HepG2 (cell line): ENCODE data around the gene DPEP3. TPM values are rescaled to one million over a fixed set of nuclear protein-coding genes. Genes with fewer than 3 reads are reported as not detected.

ENCODE experiments used
- ELF4 ChIP-seq: sonication (generic); formaldehyde crosslinking; IDR thresholded peaks from 2 replicates; pipeline ENCODE4 v1.5.0; 2020; ENCODE audit warnings: missing genetic modification reagents, mild to moderate bottlenecking, moderate library complexity, borderline replicate concordance
- ETV6 ChIP-seq: sonication (generic); formaldehyde crosslinking; conservative IDR thresholded peaks from 2 replicates; pipeline ENCODE4 v1.4.0; 2020; ENCODE audit warnings: missing genetic modification reagents
- HOXA7 ChIP-seq: sonication (generic); formaldehyde crosslinking; IDR thresholded peaks from 2 replicates; pipeline ENCODE4 v1.8.1; 2022; ENCODE audit warnings: mild to moderate bottlenecking, missing genetic modification reagents, moderate library complexity
- JARID2 ChIP-seq: sonication (generic); formaldehyde crosslinking; IDR thresholded peaks from 2 replicates; pipeline ENCODE4 v1.8.1; 2023; ENCODE audit warnings: missing genetic modification reagents, inconsistent platforms; ENCODE audit not compliant: insufficient replicate concordance
- JUNB ChIP-seq: sonication (generic); formaldehyde crosslinking; IDR thresholded peaks from 2 replicates; pipeline ENCODE4 v1.8.0; 2022; ENCODE audit warnings: missing genetic modification reagents, mild to moderate bottlenecking, borderline replicate concordance
- KAT7 ChIP-seq: IDR thresholded peaks from 2 replicates; pipeline ENCODE4 v1.6.1; 2018; ENCODE audit warnings: borderline replicate concordance, missing compliant biosample characterization
- KMT2B ChIP-seq: IDR thresholded peaks from 2 replicates; pipeline ENCODE4 v1.6.1; 2016; ENCODE audit warnings: missing genetic modification reagents, missing compliant biosample characterization
- LCORL ChIP-seq, 2 experiments: fragments of 450-650 bp in 1 of 2; sonication (generic) in 1 of 2; formaldehyde crosslinking in 1 of 2; IDR thresholded peaks; 2 replicates each; pipeline versions ENCODE4 v1.5.0 to v1.6.1; 2017 to 2020; ENCODE audit warnings: antibody characterized with exemption in 1 of 2, missing genetic modification reagents in 1 of 2
- MTF1 ChIP-seq: sonication (generic); formaldehyde crosslinking; IDR thresholded peaks from 2 replicates; pipeline ENCODE4 v1.5.0; 2020; ENCODE audit warnings: missing genetic modification reagents
- SAP130 ChIP-seq: IDR thresholded peaks from 2 replicates; pipeline ENCODE4 v1.6.1; 2016; ENCODE audit warnings: low read depth
- SMAD3 ChIP-seq: sonication (generic); formaldehyde crosslinking; IDR thresholded peaks from 2 replicates; pipeline ENCODE4 v1.4.0; 2020; ENCODE audit warnings: missing genetic modification reagents
- SNAI1 ChIP-seq: sonication (generic); formaldehyde crosslinking; IDR thresholded peaks from 2 replicates; pipeline ENCODE4 v1.5.0; 2020; ENCODE audit warnings: mild to moderate bottlenecking, missing genetic modification reagents, borderline replicate concordance
- SNAPC4 ChIP-seq: sonication (generic); formaldehyde crosslinking; IDR thresholded peaks from 2 replicates; pipeline ENCODE4 v1.4.0; 2020; ENCODE audit warnings: mild to moderate bottlenecking, missing genetic modification reagents
- SSRP1 ChIP-seq: IDR thresholded peaks from 2 replicates; pipeline ENCODE4 v1.6.1; 2016; ENCODE audit warnings: control low read depth
- TSC22D2 ChIP-seq: sonication (generic); formaldehyde crosslinking; IDR thresholded peaks from 2 replicates; pipeline ENCODE4 v1.5.1; 2020; ENCODE audit warnings: missing genetic modification reagents, mild to moderate bottlenecking, borderline replicate concordance
- ZFP36L1 ChIP-seq: sonication (generic); formaldehyde crosslinking; IDR thresholded peaks from 2 replicates; pipeline ENCODE4 v1.8.0; 2022; ENCODE audit warnings: mild to moderate bottlenecking, missing genetic modification reagents, moderate library complexity
- ZNF33B ChIP-seq: sonication (generic); formaldehyde crosslinking; IDR thresholded peaks from 2 replicates; pipeline ENCODE4 v1.5.1; 2020; ENCODE audit warnings: mild to moderate bottlenecking, missing genetic modification reagents
- ZNF460 ChIP-seq: sonication (generic); formaldehyde crosslinking; IDR thresholded peaks from 2 replicates; pipeline ENCODE4 v1.5.1; 2020; ENCODE audit warnings: missing genetic modification reagents, mild to moderate bottlenecking, borderline replicate concordance
- ZNF549 ChIP-seq: sonication (generic); formaldehyde crosslinking; IDR thresholded peaks from 2 replicates; pipeline ENCODE4 v1.5.0; 2020; ENCODE audit warnings: missing genetic modification reagents
- ZNF644 ChIP-seq: IDR thresholded peaks from 2 replicates; pipeline ENCODE4 v1.6.1; 2016; ENCODE audit warnings: low read depth
- ZNF879 ChIP-seq: sonication (generic); formaldehyde crosslinking; IDR thresholded peaks from 2 replicates; pipeline ENCODE4 v1.8.1; 2023; ENCODE audit warnings: missing genetic modification reagents
- polyA plus RNA-seq, 8 experiments: library from polyadenylated mRNA; depleted of rRNA in 3 of 8; stranded (reverse) in 7 of 8; unstranded in 1 of 8; fragments of >200 nt; fragmentation: Illumina TruSeq in 4 of 8; extraction: Trizol in 4 of 8; gene quantifications; 2 replicates each; pipeline versions ENCODE4 v1.2.1 to v1.2.3, GENCODE V29; 2011 to 2016; ENCODE audit warnings: low read depth in 4 of 8, missing spikeins in 1 of 8, mixed read lengths in 1 of 8; ENCODE audit not compliant: insufficient read depth in 1 of 8
- total RNA-seq, 5 experiments: library from RNA; depleted of rRNA; stranded (reverse); fragments of >200 nt; fragmentation: Illumina TruSeq; extraction: Trizol; gene quantifications; 2 replicates each; pipeline ENCODE4 v1.2.3, GENCODE V29; 2016; ENCODE audit warnings: low read depth in 1 of 5
- TF ChIP-seq, protein P1 (sequence below): IDR thresholded peaks from 2 replicates; pipeline ENCODE4 v1.6.1; 2016
- TF ChIP-seq, protein P2 (sequence below): conservative IDR thresholded peaks from 2 replicates; pipeline ENCODE4 v1.6.1; 2018; ENCODE audit warnings: missing genetic modification reagents

The DPEP3 gene
- total and polyA plus RNA-seq, 2 of the 13 experiments (the other 11 are each of a cell fraction or from before 2014, with no cell fraction given), result not detected

DNA sequence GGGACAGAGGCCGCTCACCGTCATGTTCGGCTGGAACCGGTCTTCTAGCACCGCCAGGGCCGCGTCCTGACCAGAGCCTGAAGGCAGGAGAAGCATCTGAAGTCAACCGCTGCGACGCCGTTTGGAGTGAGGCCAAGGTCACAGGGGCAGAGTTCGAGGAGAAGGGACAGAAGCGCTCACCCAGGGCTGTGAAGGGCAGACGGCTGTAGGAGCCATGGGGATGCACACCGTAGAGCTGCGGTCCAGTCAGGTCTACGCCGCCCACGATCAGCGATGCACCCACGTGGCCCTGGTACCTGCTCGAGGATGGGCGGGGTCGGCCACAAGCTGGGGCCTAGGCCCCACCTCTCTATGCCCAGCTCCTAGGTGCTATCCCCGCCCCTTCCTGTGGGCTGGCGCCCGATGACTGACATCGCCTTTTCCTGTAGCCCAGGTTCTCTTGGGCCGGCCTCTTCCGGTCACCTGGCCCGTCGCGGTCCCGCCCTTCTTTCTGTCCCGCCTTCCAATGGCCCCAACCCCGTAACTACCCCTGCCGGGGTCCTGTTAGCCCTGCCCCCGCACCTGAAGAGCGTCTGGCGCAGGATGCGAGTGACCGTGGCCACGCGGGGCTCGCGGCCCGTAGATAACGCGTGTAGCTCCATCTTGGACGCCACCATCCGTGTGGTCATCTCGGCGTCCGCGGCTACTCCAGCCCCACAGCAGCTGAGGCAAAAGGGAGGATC, 44.7 kb downstream of the DPEP3 start (continued):
- peak; percentile 2; the same call in 1 of the 2 replicates for TF ChIP-seq ELF4
- TF ChIP-seq SNAI1 (CRISPR knock-in tag), result peak; percentile 93; the same call in 1 of the 2 replicates
- peak; percentile 80 for TF ChIP-seq JARID2 (CRISPR knock-in tag)
- no peak for TF ChIP-seq ZNF460 (CRISPR knock-in tag)
- TF ChIP-seq, protein P1, sequence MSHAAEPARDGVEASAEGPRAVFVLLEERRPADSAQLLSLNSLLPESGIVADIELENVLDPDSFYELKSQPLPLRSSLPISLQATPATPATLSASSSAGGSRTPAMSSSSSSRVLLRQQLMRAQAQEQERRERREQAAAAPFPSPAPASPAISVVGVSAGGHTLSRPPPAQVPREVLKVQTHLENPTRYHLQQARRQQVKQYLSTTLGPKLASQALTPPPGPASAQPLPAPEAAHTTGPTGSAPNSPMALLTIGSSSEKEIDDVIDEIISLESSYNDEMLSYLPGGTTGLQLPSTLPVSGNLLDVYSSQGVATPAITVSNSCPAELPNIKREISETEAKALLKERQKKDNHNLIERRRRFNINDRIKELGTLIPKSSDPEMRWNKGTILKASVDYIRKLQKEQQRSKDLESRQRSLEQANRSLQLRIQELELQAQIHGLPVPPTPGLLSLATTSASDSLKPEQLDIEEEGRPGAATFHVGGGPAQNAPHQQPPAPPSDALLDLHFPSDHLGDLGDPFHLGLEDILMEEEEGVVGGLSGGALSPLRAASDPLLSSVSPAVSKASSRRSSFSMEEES, result peak; percentile 65; the same call in 1 of the 2 replicates
- TF ChIP-seq SNAPC4, result no peak
- TF ChIP-seq HOXA7 (CRISPR knock-in tag), result no peak
- peak; percentile 26; the same call in 1 of the 2 replicates for TF ChIP-seq ZNF33B
- TF ChIP-seq MTF1, result 0 out of 2 replicates have a peak, but pooled peaks have one; percentile 45
- peak; percentile 72 for TF ChIP-seq TSC22D2 (CRISPR knock-in tag)
- TF ChIP-seq, protein P2, sequence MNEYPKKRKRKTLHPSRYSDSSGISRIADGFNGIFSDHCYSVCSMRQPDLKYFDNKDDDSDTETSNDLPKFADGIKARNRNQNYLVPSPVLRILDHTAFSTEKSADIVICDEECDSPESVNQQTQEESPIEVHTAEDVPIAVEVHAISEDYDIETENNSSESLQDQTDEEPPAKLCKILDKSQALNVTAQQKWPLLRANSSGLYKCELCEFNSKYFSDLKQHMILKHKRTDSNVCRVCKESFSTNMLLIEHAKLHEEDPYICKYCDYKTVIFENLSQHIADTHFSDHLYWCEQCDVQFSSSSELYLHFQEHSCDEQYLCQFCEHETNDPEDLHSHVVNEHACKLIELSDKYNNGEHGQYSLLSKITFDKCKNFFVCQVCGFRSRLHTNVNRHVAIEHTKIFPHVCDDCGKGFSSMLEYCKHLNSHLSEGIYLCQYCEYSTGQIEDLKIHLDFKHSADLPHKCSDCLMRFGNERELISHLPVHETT (CRISPR knock-in tag), result peak; percentile 41; the same call in 1 of the 2 replicates
- no peak; the same call in none of the 2 replicates for TF ChIP-seq SMAD3 (CRISPR knock-in tag)
- TF ChIP-seq ZNF879 (CRISPR knock-in tag), result no peak
- 0 out of 2 replicates have a peak, but pooled peaks have one; percentile 35 for TF ChIP-seq ETV6 (CRISPR knock-in tag)
- TF ChIP-seq SSRP1 (CRISPR knock-in tag), result no peak; the same call in 1 of the 2 replicates
- no peak for TF ChIP-seq ZNF549 (CRISPR knock-in tag)
- TF ChIP-seq SAP130 (CRISPR knock-in tag), result peak; percentile 99
- TF ChIP-seq JUNB (CRISPR knock-in tag), result no peak
- no peak; the same call in 1 of the 2 replicates for TF ChIP-seq KMT2B (CRISPR knock-in tag)
- peak; percentile 90 for TF ChIP-seq KAT7
- TF ChIP-seq LCORL (IDR thresholded peaks at IDR 0.05), result no peak
- TF ChIP-seq LCORL (CRISPR knock-in tag; IDR thresholded peaks at IDR 0.05), result peak; percentile 30; the same call in 1 of the 2 replicates
- no peak for TF ChIP-seq ZNF644 (CRISPR knock-in tag)
- peak; percentile 92; the same call in 1 of the 2 replicates for TF ChIP-seq ZFP36L1
